ENCODE data around the gene SOCS1. TPM values are rescaled to one million over a fixed set of nuclear protein-coding genes. Genes with fewer than 3 reads are reported as not detected.

Gene SOCS1
- total RNA-seq, 1 experiment from 2014 or later: 1.4 TPM

- Mint-ChIP-seq H3K36me3 (ENCODE audit: insufficient read depth, unreplicated experiment) (no peaks in the 10 kb centered on the region), H3K27me3 (ENCODE audit: insufficient read depth, unreplicated experiment) (peaks cover 64% of the 10 kb centered on the region), H3K27ac (ENCODE audit: low read depth, unreplicated experiment) (no peak overlapping the region), H3K9me3 (ENCODE audit: unreplicated experiment) (no peaks in the 10 kb centered on the region), H3K4me3 (ENCODE audit: unreplicated experiment) (no peak overlapping the region), H3K4me1 (ENCODE audit: insufficient read depth, unreplicated experiment) (no peaks in the 10 kb centered on the region)
- CTCF ChIA-PET: interaction anchor here (0.5 to 0.9 kb wide), 4 partner anchors 17 to 318 kb away, joined by 3 to 5 read pairs (median 4); no protein-coding TSS in a partner anchor
- intact Hi-C loops (cut with micrococcal nuclease): no loop called here
- TF ChIP-seq, protein P1, sequence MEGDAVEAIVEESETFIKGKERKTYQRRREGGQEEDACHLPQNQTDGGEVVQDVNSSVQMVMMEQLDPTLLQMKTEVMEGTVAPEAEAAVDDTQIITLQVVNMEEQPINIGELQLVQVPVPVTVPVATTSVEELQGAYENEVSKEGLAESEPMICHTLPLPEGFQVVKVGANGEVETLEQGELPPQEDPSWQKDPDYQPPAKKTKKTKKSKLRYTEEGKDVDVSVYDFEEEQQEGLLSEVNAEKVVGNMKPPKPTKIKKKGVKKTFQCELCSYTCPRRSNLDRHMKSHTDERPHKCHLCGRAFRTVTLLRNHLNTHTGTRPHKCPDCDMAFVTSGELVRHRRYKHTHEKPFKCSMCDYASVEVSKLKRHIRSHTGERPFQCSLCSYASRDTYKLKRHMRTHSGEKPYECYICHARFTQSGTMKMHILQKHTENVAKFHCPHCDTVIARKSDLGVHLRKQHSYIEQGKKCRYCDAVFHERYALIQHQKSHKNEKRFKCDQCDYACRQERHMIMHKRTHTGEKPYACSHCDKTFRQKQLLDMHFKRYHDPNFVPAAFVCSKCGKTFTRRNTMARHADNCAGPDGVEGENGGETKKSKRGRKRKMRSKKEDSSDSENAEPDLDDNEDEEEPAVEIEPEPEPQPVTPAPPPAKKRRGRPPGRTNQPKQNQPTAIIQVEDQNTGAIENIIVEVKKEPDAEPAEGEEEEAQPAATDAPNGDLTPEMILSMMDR (IDR thresholded peaks at IDR 0.05; ENCODE audit: unreplicated experiment): no peak
- no peak for DNase-seq (ENCODE audit: unreplicated experiment)
- POLR2A ChIA-PET: no interaction called here
- no TSS peak for BruUV-seq (replicated peaks)
These were observed 33.2 kb upstream of the SOCS1 start for GRCh38 chr16:11289202-11289601.

DNA sequence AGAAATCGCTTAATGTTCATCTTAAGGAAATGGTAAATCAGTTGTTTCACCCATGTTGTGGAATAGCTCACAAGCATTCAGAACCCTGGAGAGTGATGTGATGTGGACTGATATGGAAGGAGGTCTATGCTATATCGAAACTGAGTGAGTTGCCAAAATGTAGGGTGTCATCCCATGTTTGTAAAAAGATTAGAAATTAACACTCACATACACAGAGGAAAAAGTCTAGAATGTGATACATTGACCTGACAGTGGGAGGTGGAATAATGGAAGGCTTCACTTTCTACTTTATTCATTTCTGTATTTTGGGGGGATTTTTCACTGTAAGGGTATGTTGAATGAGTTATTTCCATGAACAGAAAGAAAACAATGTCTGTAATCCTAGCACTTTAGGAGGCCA lies 29.8 kb upstream of the SOCS1 start:
- ChIA-PET POLR2A (interaction anchor here (0.5 kb wide), 1 partner anchor 151 kb away, joined by 3 read pairs; no protein-coding TSS in a partner anchor), CTCF (no interaction called here)
- Mint-ChIP-seq H3K9me3 (ENCODE audit: unreplicated experiment) (no peaks in the 10 kb centered on the region), H3K36me3 (ENCODE audit: insufficient read depth, unreplicated experiment) (no peaks in the 10 kb centered on the region), H3K4me3 (ENCODE audit: unreplicated experiment) (no peak overlapping the region), H3K4me1 (ENCODE audit: insufficient read depth, unreplicated experiment) (no peaks in the 10 kb centered on the region), H3K27me3 (ENCODE audit: insufficient read depth, unreplicated experiment) (peaks cover 59% of the 10 kb centered on the region), H3K27ac (ENCODE audit: low read depth, unreplicated experiment) (no peak overlapping the region)
- no TSS peak for BruUV-seq (replicated peaks)
- no peak for DNase-seq (ENCODE audit: unreplicated experiment)
- intact Hi-C loops (cut with micrococcal nuclease): no loop called here
- TF ChIP-seq, protein P1 (IDR thresholded peaks at IDR 0.05; ENCODE audit: unreplicated experiment): no peak

- Mint-ChIP-seq H3K9me3 (ENCODE audit: unreplicated experiment) (no peaks in the 10 kb centered on the region), H3K4me3 (ENCODE audit: unreplicated experiment) (no peak overlapping the region), H3K4me1 (ENCODE audit: insufficient read depth, unreplicated experiment) (no peaks in the 10 kb centered on the region), H3K27ac (ENCODE audit: low read depth, unreplicated experiment) (no peak overlapping the region), H3K27me3 (ENCODE audit: insufficient read depth, unreplicated experiment) (peaks cover 45% of the 10 kb centered on the region), H3K36me3 (ENCODE audit: insufficient read depth, unreplicated experiment) (no peaks in the 10 kb centered on the region)
- BruUV-seq (replicated peaks): no TSS peak
- ChIA-PET POLR2A (no interaction called here), CTCF (interaction anchor here (0.6 to 0.9 kb wide), 3 partner anchors 320 to 1490 kb away, joined by 3 to 4 read pairs (median 3); no protein-coding TSS in a partner anchor)
- DNase-seq (ENCODE audit: unreplicated experiment): no peak
- TF ChIP-seq, protein P1 (IDR thresholded peaks at IDR 0.05; ENCODE audit: unreplicated experiment): no peak
- intact Hi-C loops (cut with micrococcal nuclease): no loop called here
These were observed 27.8 kb upstream of the SOCS1 start for GRCh38 chr16:11283820-11284248.

- no peak for DNase-seq (ENCODE audit: unreplicated experiment)
- Mint-ChIP-seq H3K27ac (ENCODE audit: low read depth, unreplicated experiment) (no peak within 1 kb of the TSS), H3K27me3 (ENCODE audit: insufficient read depth, unreplicated experiment) (peaks cover 26% of the 10 kb centered on the region), H3K4me1 (ENCODE audit: insufficient read depth, unreplicated experiment) (peaks cover 6% of the 10 kb centered on the region), H3K4me3 (ENCODE audit: unreplicated experiment) (no peak within 1 kb of the TSS), H3K9me3 (ENCODE audit: unreplicated experiment) (no peaks in the 10 kb centered on the region), H3K36me3 (ENCODE audit: insufficient read depth, unreplicated experiment) (no peaks in the 10 kb centered on the region)
- intact Hi-C loops (cut with micrococcal nuclease): no loop called here
- TF ChIP-seq, protein P1 (IDR thresholded peaks at IDR 0.05; ENCODE audit: unreplicated experiment): no peak
- ChIA-PET POLR2A (no interaction called here), CTCF (no interaction called here)
- no TSS peak for BruUV-seq (replicated peaks)
These were observed 24.9 kb upstream of the SOCS1 start, which contains the start of gene PRM1 for GRCh38 chr16:11280616-11281522. PRM1 (minus strand) TSS chr16:11281330; CDS start chr16:11281238, 92 bp downstream.

All from MCF 10A (cell line).